ENCODE data around the gene RET.

The RET gene

GRCh38 chr10:43075612-43076003 lies 1.3 kb upstream of the RET start:
- no peak overlapping the region for H3K9ac ChIP-seq (ENCODE audit: insufficient read length)
- H3K4me3 ChIP-seq, result no peak overlapping the region
- no peak for DNase-seq (ENCODE audit: low read depth, low spot score)
- no peak overlapping the region for H3K27ac ChIP-seq
- TF ChIP-seq EZH2 (IDR thresholded peaks at IDR 0.05) (no peak), FOXP2 (optimal IDR thresholded peaks at IDR 0.05; ENCODE audit: control extremely low read depth, extremely low read length, insufficient read depth) (no peak), POLR2AphosphoS5 (IDR thresholded peaks at IDR 0.05; ENCODE audit: borderline replicate concordance, low read depth, low read length) (no peak)
- H3K36me3 ChIP-seq (ENCODE audit: insufficient read depth, low read length), result no peaks in the 10 kb centered on the region
- no peaks in the 10 kb centered on the region for H3K9me3 ChIP-seq (ENCODE audit: low read depth, low read length)

- no peak for DNase-seq (ENCODE audit: low read depth, low spot score)
- H3K4me3 ChIP-seq, result no peak overlapping the region
- TF ChIP-seq EZH2 (IDR thresholded peaks at IDR 0.05), result no peak
- no peak for TF ChIP-seq POLR2AphosphoS5 (IDR thresholded peaks at IDR 0.05; ENCODE audit: borderline replicate concordance, low read depth, low read length)
- TF ChIP-seq FOXP2 (optimal IDR thresholded peaks at IDR 0.05; ENCODE audit: control extremely low read depth, extremely low read length, insufficient read depth), result no peak
- no peaks in the 10 kb centered on the region for H3K9me3 ChIP-seq (ENCODE audit: low read depth, low read length)
- H3K36me3 ChIP-seq (ENCODE audit: insufficient read depth, low read length), result no peaks in the 10 kb centered on the region
- H3K9ac ChIP-seq (ENCODE audit: insufficient read length), result no peak overlapping the region
- H3K27ac ChIP-seq, result no peak overlapping the region
These were observed 476 bp upstream of the RET start for GRCh38 chr10:43076311-43076875.

- Histone ChIP-seq H3K9me3 (ENCODE audit: low read depth, low read length) (no peaks in the 10 kb centered on the region), H3K9ac (ENCODE audit: insufficient read length) (no peak overlapping the region), H3K4me3 (no peak overlapping the region), H3K36me3 (ENCODE audit: insufficient read depth, low read length) (no peaks in the 10 kb centered on the region), H3K27ac (no peak overlapping the region)
- TF ChIP-seq FOXP2 (optimal IDR thresholded peaks at IDR 0.05; ENCODE audit: control extremely low read depth, extremely low read length, insufficient read depth) (no peak), POLR2AphosphoS5 (IDR thresholded peaks at IDR 0.05; ENCODE audit: borderline replicate concordance, low read depth, low read length) (no peak), EZH2 (IDR thresholded peaks at IDR 0.05) (no peak)
- no peak for DNase-seq (ENCODE audit: low read depth, low spot score)
These were observed 727 bp downstream of the RET start for GRCh38 chr10:43077421-43078171.

GRCh38 chr10:43078175-43078985 lies 1.5 kb downstream of the RET start:
- DNase-seq (ENCODE audit: low read depth, low spot score), result no peak
- Histone ChIP-seq H3K9ac (ENCODE audit: insufficient read length) (no peak overlapping the region), H3K27ac (no peak overlapping the region), H3K4me3 (no peak overlapping the region), H3K36me3 (ENCODE audit: insufficient read depth, low read length) (no peaks in the 10 kb centered on the region), H3K9me3 (ENCODE audit: low read depth, low read length) (no peaks in the 10 kb centered on the region)
- TF ChIP-seq POLR2AphosphoS5 (IDR thresholded peaks at IDR 0.05; ENCODE audit: borderline replicate concordance, low read depth, low read length) (no peak), EZH2 (IDR thresholded peaks at IDR 0.05) (no peak), FOXP2 (optimal IDR thresholded peaks at IDR 0.05; ENCODE audit: control extremely low read depth, extremely low read length, insufficient read depth) (no peak)

GRCh38 chr10:43078986-43079273 lies 2.1 kb downstream of the RET start:
- Histone ChIP-seq H3K9me3 (ENCODE audit: low read depth, low read length) (no peaks in the 10 kb centered on the region), H3K27ac (no peak overlapping the region), H3K4me3 (no peak overlapping the region), H3K9ac (ENCODE audit: insufficient read length) (no peak overlapping the region), H3K36me3 (ENCODE audit: insufficient read depth, low read length) (no peaks in the 10 kb centered on the region)
- no peak for DNase-seq (ENCODE audit: low read depth, low spot score)
- TF ChIP-seq EZH2 (IDR thresholded peaks at IDR 0.05) (no peak), FOXP2 (optimal IDR thresholded peaks at IDR 0.05; ENCODE audit: control extremely low read depth, extremely low read length, insufficient read depth) (no peak), POLR2AphosphoS5 (IDR thresholded peaks at IDR 0.05; ENCODE audit: borderline replicate concordance, low read depth, low read length) (no peak)

GRCh38 chr10:43079856-43080255 lies 3.0 kb downstream of the RET start:
- no peak overlapping the region for H3K9ac ChIP-seq (ENCODE audit: insufficient read length)
- no peak overlapping the region for H3K27ac ChIP-seq
- H3K9me3 ChIP-seq (ENCODE audit: low read depth, low read length), result no peaks in the 10 kb centered on the region
- H3K4me3 ChIP-seq, result no peak overlapping the region
- no peaks in the 10 kb centered on the region for H3K36me3 ChIP-seq (ENCODE audit: insufficient read depth, low read length)
- DNase-seq (ENCODE audit: low read depth, low spot score), result no peak
- no peak for TF ChIP-seq POLR2AphosphoS5 (IDR thresholded peaks at IDR 0.05; ENCODE audit: borderline replicate concordance, low read depth, low read length)
- TF ChIP-seq FOXP2 (optimal IDR thresholded peaks at IDR 0.05; ENCODE audit: control extremely low read depth, extremely low read length, insufficient read depth), result no peak
- TF ChIP-seq EZH2 (IDR thresholded peaks at IDR 0.05), result no peak

GRCh38 chr10:43082087-43082486 lies 5.2 kb downstream of the RET start:
- no peak overlapping the region for H3K27ac ChIP-seq
- no peak overlapping the region for H3K4me3 ChIP-seq
- H3K9ac ChIP-seq (ENCODE audit: insufficient read length), result no peak overlapping the region
- no peak for DNase-seq (ENCODE audit: low read depth, low spot score)
- no peaks in the 10 kb centered on the region for H3K36me3 ChIP-seq (ENCODE audit: insufficient read depth, low read length)
- no peaks in the 10 kb centered on the region for H3K9me3 ChIP-seq (ENCODE audit: low read depth, low read length)
- TF ChIP-seq FOXP2 (optimal IDR thresholded peaks at IDR 0.05; ENCODE audit: control extremely low read depth, extremely low read length, insufficient read depth) (no peak), POLR2AphosphoS5 (IDR thresholded peaks at IDR 0.05; ENCODE audit: borderline replicate concordance, low read depth, low read length) (no peak), EZH2 (IDR thresholded peaks at IDR 0.05) (no peak)

GRCh38 chr10:43082746-43083145 lies 5.9 kb downstream of the RET start:
- H3K27ac ChIP-seq, result no peak overlapping the region
- no peaks in the 10 kb centered on the region for H3K9me3 ChIP-seq (ENCODE audit: low read depth, low read length)
- TF ChIP-seq POLR2AphosphoS5 (IDR thresholded peaks at IDR 0.05; ENCODE audit: borderline replicate concordance, low read depth, low read length) (no peak), FOXP2 (optimal IDR thresholded peaks at IDR 0.05; ENCODE audit: control extremely low read depth, extremely low read length, insufficient read depth) (no peak), EZH2 (IDR thresholded peaks at IDR 0.05) (no peak)
- no peak for DNase-seq (ENCODE audit: low read depth, low spot score)
- H3K4me3 ChIP-seq, result no peak overlapping the region
- no peaks in the 10 kb centered on the region for H3K36me3 ChIP-seq (ENCODE audit: insufficient read depth, low read length)
- H3K9ac ChIP-seq (ENCODE audit: insufficient read length), result no peak overlapping the region
